HG03439 (cell line): ENCODE measurements around the gene APLN.

Source experiments
- ATAC-seq: cut with Tn5 transposase; IDR thresholded peaks from one replicate; pipeline ENCODE4 v1.9.1; 2021; ENCODE audit warnings: mild to moderate bottlenecking, moderate library complexity; ENCODE audit not compliant: unreplicated experiment

The APLN gene

DNA sequence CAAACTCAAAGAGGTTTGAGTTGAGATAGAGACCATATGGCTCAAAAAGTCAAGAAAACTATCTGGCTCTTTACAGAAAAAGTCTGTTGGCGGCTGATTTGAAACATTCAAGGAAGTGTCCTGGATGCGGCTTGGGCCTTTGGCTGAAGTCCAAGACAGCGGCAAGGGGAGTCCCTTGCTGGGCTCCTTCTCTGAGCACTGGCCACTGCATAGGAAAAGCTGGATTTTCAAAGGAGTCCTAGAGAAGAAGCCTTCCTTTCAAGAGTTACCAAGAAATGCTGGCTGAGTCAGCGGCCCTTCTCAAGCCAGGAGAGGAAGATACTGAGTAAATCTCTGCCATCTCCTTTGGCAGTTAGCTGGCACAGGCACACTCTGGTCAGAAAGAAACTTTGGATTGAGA, 12.1 kb downstream of the APLN start:
- ATAC-seq: no peak

DNA sequence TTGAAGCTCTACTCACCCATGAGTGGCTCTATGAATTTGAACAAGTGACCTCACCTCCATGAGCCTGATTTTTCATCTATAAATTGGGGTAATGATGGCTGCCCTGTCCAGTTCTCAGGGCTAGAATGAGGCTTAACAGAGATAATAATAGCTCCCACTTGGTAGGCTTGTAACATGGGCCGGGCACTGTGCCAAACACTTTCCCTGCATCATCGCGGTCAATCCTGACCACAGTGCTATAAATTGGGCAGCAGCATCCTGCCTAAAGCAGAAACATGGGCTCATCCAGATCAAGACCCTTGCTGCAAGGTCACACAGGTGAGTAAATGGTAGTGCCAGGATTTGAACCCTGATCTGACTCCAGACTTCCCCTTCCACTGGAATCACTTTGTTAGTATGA, 12.8 kb downstream of the APLN start:
- ATAC-seq: no peak

GRCh38 chrX:129641469-129641868, 13.3 kb downstream of the APLN start:
- ATAC-seq: no peak

- no peak for ATAC-seq
These were observed 14.0 kb downstream of the APLN start for GRCh38 chrX:129640737-129641136.

GRCh38 chrX:129638917-129639316, 15.8 kb downstream of the APLN start:
- ATAC-seq: no peak

- no peak for ATAC-seq
These were observed 17.3 kb downstream of the APLN start for GRCh38 chrX:129637217-129638109.

- no peak for ATAC-seq
These were observed 18.5 kb downstream of the APLN start for GRCh38 chrX:129636175-129636681.

DNA sequence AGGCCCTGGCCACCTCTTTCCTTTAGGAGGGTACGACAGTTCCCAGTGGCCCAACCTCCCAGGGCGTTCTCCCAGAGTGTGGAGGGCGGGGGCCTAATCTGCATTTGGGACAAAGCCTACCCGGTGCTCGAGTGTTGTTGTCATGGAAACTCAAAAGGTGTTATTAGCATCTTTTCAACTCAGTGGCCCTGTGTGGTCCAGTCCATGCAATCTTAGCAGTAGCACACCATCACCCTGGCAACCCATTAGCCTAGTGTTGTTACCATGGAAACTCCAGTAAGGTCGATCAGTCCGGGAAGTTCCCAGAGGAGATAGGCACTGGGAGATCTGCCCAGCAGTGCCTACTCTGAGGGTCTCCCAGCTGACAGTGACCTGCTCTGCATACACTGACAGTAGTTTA, 20.2 kb downstream of the APLN start:
- ATAC-seq: no peak

DNA sequence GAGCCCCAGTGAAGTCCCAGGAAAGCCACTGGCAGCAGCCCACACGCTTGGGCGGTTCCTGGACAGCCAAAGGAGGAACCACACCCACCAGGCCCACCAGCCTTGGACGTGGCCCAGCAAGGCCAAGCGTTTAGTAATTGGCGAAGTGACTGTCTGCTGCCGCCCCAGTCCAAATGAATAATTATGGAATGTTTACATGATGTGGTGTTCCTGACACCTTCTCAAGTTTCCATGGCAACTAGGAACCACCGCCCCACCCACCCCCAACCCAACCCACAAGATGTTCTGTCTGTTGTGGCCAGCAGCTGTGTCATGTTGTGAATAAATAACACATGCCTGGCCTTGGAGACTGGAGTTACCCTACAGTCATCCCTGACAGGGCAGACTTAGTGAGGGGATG, 22.3 kb downstream of the APLN start:
- ATAC-seq: no peak

DNA sequence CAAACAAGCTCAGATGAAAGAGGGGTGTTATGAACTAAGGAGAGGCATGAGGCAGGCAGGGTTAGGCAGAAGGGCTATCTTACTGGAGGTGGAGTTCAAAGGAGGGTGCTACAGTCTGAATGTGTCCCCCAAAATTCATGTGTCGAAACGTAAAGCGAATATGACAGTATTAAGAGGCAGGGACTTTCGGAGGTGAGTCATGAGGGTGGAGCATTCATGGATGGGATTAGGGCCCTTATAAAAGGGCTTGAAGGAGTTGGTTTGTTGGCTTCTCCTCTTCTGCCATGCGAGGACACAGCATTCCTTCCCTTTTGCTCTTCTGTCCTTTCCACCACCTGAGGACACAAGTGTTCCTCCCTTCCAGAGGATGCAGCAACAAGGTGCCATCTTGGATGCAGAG, 22.9 kb downstream of the APLN start:
- no peak for ATAC-seq

DNA sequence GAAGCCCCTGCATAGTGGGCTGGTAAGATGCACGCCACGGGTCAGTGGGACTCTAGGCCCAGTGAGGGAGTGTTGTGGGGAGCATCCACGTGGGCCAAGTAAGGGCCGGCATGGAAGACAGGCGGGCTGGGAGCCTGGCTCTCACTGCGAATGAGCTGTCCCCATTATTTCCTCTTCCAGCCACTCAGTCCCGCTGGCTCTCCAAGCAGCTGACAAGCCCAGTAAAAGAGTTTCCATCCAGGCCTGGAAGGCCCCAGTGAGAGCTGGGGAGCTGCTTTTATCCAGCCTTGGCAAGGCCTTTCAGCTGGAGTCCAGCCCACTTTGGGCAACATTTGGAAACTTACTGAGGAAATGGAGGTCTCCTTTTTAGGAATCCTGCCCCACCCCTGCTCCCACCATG, 24.9 kb downstream of the APLN start:
- no peak for ATAC-seq

- no peak for ATAC-seq
These were observed 28.7 kb downstream of the APLN start for GRCh38 chrX:129626026-129626425.

- ATAC-seq: no peak
These were observed 31.9 kb downstream of the APLN start for GRCh38 chrX:129622757-129623301.

- no peak for ATAC-seq
These were observed 35.8 kb downstream of the APLN start for GRCh38 chrX:129618997-129619396.

DNA sequence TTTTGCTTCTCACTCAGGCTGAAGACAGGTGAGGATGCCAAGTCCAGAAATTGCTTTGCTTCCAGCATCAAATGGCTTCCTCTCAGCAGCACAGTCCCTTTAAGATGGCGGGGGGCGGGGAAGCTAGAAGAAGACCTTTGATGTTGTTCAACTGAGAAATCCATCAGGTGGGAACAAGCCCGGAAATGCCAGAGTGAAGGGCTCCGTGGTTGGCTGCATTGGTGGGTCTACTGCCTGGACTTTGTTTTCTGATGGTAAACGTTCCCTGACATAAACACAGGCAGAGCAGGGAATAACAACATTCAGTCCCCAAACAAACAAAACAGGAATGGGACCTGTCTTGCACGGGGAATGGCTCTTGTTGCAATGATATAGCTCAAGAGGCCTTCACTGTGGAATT, 37.3 kb downstream of the APLN start:
- no peak for ATAC-seq

- no peak for ATAC-seq
These were observed 40.1 kb downstream of the APLN start for GRCh38 chrX:129614481-129615255.

DNA sequence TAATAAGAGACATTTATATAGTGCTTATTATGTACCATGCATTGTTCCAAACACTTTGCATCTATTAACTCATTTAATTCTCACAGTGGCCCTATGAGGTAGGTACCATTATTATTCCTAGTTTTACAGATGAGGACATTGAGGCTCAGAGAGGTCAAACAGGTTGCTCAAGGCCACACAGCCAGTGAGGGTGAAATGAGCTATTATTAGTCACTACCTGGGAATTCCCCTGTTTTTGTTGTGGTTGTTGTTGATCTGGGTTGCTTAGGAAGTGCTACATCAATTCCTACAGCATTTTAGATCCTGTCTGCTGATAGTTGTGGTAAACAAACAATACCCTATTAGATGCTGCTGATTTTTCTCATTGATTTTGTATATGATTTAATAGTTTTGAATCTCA, 41.2 kb downstream of the APLN start:
- no peak for ATAC-seq

DNA sequence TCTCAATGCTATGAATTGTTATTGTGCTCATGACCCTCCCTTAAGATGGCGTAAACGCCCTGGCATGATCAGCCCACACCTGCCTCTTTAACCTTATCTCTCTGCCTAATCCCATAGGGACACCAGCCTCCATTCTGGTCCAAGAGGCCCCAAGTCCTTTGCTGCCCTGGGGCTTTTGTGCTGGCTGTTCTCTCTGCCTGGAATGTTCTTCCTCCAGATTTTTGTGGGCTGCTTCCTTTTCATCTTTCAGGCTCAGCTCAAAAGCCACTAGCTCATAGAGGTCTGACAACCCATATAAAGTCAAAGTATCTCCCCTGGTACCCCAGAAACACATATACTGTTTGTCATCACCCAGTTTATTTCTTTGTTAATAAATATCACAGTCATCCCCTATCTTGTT, 42.4 kb downstream of the APLN start:
- no peak for ATAC-seq

DNA sequence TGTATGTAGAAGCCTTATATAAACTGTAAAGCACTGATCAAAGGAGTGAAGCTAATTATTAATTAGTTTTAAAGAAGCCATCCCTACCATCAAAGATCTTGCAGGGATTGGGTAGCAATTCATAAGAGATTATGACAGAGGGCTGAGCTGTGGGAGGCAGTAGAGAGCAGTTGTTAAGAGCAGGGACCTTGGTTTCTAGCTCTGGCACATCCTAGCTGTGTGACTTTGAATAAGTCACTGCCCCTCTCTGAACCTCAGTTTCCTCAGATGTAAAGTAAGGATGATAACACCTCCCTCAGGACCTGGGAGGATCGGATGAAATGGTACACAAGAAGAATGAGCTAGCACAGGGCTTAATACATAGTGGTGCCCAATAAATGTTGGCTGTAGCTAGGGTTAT, 45.4 kb downstream of the APLN start:
- ATAC-seq: no peak

- ATAC-seq: no peak
These were observed 46.3 kb downstream of the APLN start for GRCh38 chrX:129608496-129608895.

DNA sequence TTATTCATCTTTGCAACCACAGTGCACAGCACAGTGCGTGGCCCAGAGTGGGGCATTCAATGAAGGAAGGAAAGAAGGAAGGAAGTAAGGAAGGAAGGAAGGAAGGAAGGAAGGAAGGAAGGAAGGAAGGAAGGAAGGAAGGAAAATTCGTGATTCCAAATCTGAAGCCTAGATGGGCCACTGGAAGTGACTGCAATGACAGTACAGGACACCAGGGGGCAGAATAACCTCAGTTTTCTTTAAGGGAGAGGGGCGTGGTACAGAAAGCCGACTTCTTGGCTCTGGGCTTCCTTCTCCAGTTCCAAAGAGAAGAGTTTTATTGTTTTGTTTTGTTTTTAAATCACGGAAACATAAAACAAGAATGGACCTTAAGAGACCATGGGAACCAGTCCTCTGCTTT, 47.8 kb downstream of the APLN start:
- ATAC-seq: no peak

- ATAC-seq: no peak
These were observed 53.8 kb downstream of the APLN start for GRCh38 chrX:129600981-129601424.
